Right renal pelvis (tissue), 4 donors: ENCODE data around the gene DGKB. TPM values are rescaled to one million over a fixed set of nuclear protein-coding genes. Genes with fewer than 3 reads are reported as not detected.
A peak's percentile ranks its signal among the peaks of the same experiment; 100 is the strongest.

Experiments used
- DNase-seq, 4 donors: peaks; one replicate each; pipeline ENCODE4 v3.0.0-alpha.2; 2013; ENCODE audit warnings: low read depth in 4 of 4, low spot score in 3 of 4, missing footprints in 1 of 4
- polyA plus RNA-seq, 4 donors: library from polyadenylated mRNA; unstranded; fragments of 120-200 nt; gene quantifications; one replicate each; pipeline ENCODE4 v1.2.1, GENCODE V29; 2013; ENCODE audit not compliant: insufficient read length in 4 of 4

Gene DGKB
- polyA plus RNA-seq, 4 donors, result 2.8 to 3.4 (median 3.1) TPM

DNA sequence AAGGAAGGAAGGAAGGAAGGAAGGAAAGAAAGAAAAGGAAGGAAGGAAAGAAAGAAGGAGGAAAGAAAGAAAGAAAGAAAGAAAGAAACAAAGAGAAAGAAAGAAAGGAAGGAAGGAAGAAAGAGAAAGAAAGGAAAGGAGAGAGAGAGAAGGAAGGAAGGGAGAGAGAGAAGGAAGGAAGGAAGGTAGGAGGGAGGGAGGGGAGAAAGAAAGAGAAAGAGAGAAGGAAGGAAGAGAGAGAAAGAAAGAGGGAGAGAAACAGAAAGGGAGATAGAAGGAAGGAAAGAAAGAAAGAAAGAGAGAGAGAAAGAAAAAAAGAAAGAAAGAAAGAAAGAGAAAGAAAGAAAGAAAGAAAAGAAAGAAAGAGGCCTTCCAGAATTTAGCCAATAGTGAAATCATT is 204.9 kb downstream of the DGKB start:
- no peak for DNase-seq

DNA sequence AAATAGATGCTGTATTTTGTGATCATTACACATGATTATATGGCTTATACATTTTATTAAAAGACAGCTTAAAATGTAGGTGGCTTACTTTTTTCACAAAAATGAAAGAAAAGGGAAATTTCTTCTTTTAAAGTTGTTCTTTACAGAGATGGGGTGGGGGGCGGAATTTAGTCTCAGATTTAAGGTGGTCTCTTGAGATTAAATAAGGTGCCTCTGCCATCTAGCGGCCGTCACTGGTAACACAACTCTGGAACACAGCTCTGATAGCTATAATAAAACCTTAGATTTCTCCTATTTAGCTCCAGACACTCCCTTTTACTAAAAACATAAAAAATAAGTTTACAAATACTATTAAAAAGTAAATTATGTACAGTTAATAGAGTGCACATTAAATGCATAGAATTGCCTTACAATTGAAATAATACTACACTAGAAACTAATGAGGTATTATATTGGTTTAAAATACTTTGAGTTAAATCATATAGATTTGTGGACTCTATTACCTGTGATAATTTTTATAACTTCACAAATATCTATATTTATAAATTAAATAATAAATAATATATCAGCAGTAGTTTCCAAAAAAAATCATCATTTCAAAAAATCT is 210.9 kb downstream of the DGKB start:
- DNase-seq, result peak in 3 of 4 donors; percentile 23 to 39 (median 35)

- no peak for DNase-seq
Measured at GRCh38 chr7:14691034-14691433, 211.5 kb downstream of the DGKB start.

- no peak for DNase-seq
Measured at GRCh38 chr7:14690486-14690885, 212.1 kb downstream of the DGKB start.

GRCh38 chr7:14690075-14690474 is 212.5 kb downstream of the DGKB start:
- no peak for DNase-seq

DNA sequence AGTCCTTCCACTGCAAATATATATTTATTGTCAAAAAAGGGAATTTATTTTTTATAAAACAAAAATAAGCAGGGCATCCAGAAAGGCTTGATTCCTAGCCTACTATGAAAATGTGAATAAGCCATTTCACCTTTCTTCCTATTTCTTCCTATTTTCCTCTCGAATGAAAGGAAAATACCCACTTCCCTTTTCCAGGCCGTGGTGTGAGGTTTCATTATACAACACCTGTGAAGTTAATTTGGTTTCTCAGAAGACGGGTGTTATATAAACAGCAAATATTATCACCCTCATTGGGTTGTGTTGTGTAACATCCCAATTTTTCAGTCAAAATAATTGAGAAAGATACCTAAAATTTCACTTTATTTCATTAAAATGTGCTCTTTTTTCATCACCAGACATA is 214.3 kb downstream of the DGKB start:
- no peak for DNase-seq

DNA sequence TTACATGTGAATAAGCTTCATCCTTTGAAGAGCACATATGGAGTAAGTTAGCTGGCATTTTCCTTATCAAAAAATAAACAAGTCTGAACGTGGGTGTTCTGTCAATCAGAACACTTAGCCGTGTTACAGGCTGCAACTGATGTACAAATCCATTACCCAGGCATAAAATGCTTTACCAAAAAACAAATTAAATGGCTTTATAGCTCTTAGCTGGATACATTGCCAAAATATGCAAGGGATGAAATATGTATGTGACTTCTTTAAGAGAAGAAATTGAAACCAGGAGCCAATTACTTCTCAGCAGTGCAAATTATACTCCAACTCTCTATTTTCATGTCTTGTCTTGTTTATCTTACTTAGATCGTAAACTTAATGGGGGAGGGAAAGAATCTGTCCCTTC is 214.8 kb downstream of the DGKB start:
- peak in 2 of 4 donors; percentile 7 to 14 for DNase-seq

DNA sequence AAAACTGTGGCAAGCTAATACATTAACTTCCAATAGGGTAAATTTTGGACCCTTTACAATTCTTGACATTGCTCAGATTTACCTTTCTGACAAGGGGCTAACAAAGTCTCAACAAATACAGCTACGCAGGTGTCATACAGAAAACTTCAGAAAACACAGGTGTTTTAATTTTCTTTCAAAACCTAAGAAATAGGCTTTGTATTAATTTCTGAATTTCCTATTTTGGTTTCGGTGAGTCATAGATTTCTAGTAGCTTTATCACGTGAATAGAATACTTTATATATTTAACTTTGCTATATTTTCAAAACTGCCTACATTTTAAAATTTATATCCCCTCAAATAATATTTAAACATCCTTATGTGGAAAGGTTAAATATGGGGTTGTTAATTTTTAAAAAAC is 215.3 kb downstream of the DGKB start:
- DNase-seq, result no peak

DNA sequence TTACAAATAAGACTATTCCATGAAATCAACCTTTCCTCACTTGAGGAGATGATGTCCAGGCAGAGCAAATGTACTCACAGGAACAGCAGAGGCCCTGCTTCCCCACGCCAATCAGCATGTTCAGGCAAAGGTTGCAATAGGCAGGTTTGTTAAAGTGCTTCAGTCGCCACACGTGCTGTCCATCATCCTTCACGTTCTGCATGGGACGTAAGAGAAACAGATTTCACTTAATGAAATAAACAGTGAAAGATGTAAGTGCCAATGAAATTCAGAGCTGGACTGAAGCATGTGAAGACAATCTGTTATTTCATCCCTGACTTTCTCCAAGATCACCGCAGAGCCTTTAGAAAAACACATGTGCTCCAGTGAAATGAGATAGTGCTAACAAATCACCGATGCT is 217.4 kb downstream of the DGKB start:
- no peak for DNase-seq

DNA sequence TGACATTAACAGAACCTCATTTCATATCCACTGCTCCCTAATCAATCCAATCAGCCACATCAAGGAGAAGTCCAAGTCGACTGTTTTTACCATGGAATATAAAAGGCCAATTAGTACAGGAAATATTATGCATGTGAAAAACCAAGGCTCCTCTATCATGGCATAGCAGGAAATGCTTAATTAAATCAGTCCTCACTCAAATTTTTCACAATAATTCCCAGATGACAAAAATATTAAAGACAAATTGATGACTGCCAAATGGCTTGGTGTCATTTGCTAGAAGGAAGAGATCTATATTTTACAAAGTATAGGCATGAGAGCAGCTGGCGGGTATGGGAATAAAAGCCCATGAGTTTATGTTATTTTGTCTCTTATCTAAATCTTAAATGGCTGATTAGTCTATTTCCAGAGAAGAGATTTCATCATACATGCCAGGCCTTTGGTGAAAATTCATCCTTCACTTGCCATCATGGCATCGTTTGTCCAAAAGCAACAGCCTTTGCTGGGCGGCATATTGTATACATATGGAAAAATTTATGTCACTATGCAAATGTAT is 219.6 kb downstream of the DGKB start:
- no peak for DNase-seq

DNA sequence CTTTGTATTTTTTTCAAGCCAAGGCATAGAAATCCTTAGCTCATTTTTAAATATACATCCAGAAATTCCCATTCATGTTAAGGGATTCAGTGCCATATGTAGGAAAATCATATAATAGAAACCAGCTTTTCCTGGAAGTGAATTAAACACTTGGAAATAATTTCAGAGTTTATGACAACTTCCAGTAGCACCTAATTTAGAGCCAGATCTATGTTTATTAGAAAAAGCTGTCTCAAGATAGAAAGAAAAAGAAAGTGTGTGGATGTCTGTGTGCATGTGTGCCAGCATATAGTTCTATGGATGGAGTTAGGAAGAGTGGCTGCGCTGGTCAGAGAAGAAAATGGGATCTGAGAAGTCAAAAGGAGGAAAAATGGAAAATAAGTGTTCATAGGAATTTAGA is 225.7 kb downstream of the DGKB start:
- DNase-seq, result no peak

DNA sequence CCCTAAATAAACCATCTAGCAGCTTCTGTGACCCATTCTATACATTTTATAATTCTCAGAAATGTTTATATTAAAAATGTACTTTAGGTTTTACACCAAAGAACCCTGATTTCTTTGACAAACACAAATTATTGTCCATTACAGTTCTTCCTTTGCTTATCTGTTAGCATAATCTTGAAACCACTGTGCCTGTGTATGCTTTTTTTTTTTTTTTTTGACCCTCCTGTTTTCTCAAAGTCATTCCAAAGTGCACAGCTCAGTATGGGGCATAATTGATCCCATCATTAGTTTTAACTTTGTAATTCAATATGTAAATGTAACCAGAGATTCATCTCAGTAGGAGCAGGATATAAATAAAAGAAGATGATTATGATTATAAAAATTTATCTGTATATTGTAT is 229.3 kb downstream of the DGKB start:
- DNase-seq, result no peak

GRCh38 chr7:14666913-14667312 is 235.6 kb downstream of the DGKB start:
- no peak for DNase-seq

- DNase-seq, result no peak
Measured at GRCh38 chr7:14666304-14666703, 236.2 kb downstream of the DGKB start.

DNA sequence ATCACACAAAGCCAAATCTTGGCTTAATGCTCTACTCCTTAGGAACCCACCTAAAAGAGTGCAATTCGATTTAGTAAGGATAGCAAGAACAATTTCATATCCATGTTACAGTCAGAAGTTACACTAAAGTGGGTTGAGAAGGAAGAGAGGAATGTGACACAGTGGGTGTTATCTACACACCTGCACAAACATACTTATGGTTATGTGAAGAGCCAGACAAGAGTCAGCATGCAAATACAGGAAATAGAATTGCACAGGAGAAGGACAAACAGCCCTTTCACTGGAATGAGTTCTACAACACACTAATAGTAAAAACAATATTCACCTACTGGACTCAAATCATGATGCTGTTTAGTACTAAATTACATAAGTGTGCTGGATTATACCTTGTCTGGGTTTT is 262.8 kb downstream of the DGKB start:
- DNase-seq, result no peak

- no peak for DNase-seq
Measured at GRCh38 chr7:14639329-14639728, 263.2 kb downstream of the DGKB start.

- DNase-seq, result no peak
Measured at GRCh38 chr7:14637968-14638367, 264.6 kb downstream of the DGKB start.

DNA sequence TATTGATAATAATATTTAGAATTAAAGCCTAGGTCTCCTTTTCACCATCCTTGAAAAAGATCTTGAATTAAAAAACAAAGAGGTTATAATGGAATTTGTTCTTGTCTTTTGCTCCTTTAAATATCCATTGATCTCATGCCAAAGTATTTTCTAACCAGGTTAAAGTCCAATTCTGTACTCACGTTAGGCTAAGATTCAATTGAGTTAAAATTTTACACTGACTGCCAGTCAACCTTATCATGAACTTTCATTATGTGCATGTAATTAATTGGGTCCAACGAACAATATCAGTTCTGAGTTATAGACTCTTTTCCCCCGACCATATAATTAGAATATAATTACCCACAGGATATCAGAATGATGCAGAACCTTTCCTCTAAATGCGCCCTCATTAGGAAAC is 266.6 kb downstream of the DGKB start:
- no peak for DNase-seq

- no peak for DNase-seq
Measured at GRCh38 chr7:14630048-14630447, 272.5 kb downstream of the DGKB start.

GRCh38 chr7:14628516-14628915 is 274.0 kb downstream of the DGKB start:
- no peak for DNase-seq

DNA sequence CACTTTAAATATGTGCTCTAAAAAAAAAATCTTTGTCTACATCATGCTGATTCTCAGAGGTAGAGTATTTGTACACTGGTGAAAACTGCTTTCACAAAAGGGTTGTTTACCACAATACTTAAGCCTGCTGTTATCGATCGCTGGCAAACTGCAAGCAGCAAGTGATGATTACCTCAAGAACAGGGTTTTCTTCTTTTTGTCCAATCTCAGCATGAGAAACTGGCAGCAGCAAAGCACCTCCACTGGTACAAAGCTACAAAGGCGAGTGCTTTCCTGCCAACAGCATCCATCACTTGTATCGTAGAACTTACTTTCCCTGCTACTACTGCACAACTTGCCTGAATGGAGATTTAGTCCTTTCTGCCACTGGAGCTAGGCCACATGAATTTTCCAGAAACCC is 276.5 kb downstream of the DGKB start:
- no peak for DNase-seq

GRCh38 chr7:14622559-14622958 is 280.0 kb downstream of the DGKB start:
- no peak for DNase-seq

DNA sequence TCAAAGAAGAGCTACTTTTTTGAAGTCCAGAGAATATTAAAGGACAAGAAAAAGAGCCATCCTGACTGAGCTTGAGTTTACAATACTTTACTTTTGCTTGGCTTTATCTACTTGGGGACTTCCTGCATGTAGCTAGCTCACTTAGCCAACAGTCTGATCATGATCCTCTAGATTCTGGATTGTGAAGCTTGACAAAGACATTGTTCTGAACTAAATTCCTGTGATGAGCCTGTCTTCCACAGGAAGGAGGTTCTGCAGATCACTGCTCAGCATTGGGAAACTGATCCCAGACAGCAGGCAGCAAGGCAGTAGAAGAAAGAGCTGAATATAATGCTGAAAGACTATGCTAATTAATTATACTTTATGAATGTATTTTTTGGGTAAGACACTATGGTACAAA is 296.4 kb downstream of the DGKB start:
- DNase-seq, result no peak
